NOMO-1 treated with dmso at 0.1 percent for 144 hours (cell line): ENCODE data around the gene KIF2C.
"Not testable (repeated sequence)": the region's sequence is repeated elsewhere in the genome, so short reads cannot be mapped to it uniquely, and the experiment has no call there.

Source experiments
- DNase-seq: peaks from one replicate; lab custom pipeline; 2025; ENCODE audit not compliant: unreplicated experiment; lab: John Stamatoyannopoulos, UW

Gene KIF2C

GRCh38 chr1:44810101-44810761 is 70.6 kb downstream of the KIF2C start:
- no peak for DNase-seq

GRCh38 chr1:44810762-44811105 is 71.1 kb downstream of the KIF2C start:
- DNase-seq: not testable (repeated sequence)

GRCh38 chr1:44811234-44811633 is 71.6 kb downstream of the KIF2C start:
- no peak for DNase-seq

- no peak for DNase-seq
These were observed 73.3 kb downstream of the KIF2C start for GRCh38 chr1:44812822-44813543.

GRCh38 chr1:44815926-44816325 is 76.3 kb downstream of the KIF2C start:
- not testable (repeated sequence) for DNase-seq

GRCh38 chr1:44817307-44817706 is 77.7 kb downstream of the KIF2C start:
- DNase-seq: no peak
